Astrocyte of the cerebellum (primary cell): ENCODE results near the gene FAM163B.

ENCODE experiments used
- DNase-seq: peaks from one replicate; pipeline ENCODE4 v3.0.0-alpha.2; 2011; ENCODE audit warnings: low read depth
- H3K4me3 ChIP-seq: 2 replicates; pipeline ENCODE4 v1.5.1; 2011; ENCODE audit warnings: mild to moderate bottlenecking, low read depth, low read length, moderate library complexity
- in situ Hi-C: cut with HindIII; loops from 2 replicates; pipeline ENCODE4 v1.10.0; 2017; ENCODE audit warnings: low sequenced_read_pairs
- TF ChIP-seq, protein P1 (sequence below): IDR thresholded peaks from 2 replicates; pipeline ENCODE4 v1.5.1; 2012; ENCODE audit warnings: low read length, low read depth, moderate library complexity, mild to moderate bottlenecking; ENCODE audit errors: missing control alignments

FAM163B gene

DNA sequence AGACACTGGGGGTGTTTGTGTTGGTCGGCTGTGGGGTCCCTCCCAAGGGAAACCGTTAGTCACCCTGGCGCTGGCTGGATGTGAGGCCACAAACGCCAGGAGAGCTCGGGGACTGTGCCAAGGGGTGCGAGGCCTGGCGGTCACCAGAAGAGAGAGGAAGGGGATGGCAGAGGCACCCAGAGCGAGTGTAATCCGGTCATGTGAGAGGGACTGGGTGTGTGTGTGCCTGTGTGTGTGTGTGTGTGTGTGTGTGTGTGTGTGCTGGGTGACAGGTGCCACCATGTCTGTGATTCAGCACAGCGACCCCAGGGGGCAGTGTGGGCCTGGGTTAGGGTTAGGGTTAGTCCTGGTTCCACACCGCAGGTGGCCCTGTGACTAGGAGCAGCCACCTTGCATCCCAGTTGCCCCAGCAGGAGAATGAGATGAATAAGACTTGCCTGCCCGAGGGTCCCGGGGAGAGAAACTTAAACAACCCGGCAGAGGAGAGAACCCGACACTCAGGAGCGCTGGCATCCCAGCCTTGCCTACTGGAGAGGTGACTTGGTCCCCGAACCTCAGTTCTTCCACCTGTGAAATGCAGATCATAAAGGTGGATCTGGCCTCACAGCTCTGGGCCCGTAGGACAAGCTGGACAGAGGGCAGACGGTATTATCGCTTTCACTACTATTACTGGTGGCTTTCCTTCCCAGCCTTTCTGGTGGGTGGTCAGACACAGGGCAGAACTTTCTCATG is 76.1 kb downstream of the FAM163B start:
- no peak for DNase-seq
- in situ Hi-C loops: no loop called here
- H3K4me3 ChIP-seq: no peak overlapping the region
- TF ChIP-seq, protein P1, sequence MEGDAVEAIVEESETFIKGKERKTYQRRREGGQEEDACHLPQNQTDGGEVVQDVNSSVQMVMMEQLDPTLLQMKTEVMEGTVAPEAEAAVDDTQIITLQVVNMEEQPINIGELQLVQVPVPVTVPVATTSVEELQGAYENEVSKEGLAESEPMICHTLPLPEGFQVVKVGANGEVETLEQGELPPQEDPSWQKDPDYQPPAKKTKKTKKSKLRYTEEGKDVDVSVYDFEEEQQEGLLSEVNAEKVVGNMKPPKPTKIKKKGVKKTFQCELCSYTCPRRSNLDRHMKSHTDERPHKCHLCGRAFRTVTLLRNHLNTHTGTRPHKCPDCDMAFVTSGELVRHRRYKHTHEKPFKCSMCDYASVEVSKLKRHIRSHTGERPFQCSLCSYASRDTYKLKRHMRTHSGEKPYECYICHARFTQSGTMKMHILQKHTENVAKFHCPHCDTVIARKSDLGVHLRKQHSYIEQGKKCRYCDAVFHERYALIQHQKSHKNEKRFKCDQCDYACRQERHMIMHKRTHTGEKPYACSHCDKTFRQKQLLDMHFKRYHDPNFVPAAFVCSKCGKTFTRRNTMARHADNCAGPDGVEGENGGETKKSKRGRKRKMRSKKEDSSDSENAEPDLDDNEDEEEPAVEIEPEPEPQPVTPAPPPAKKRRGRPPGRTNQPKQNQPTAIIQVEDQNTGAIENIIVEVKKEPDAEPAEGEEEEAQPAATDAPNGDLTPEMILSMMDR: peak; percentile 45

- H3K4me3 ChIP-seq: no peak overlapping the region
- TF ChIP-seq, protein P1: no peak
- no peak for DNase-seq
- in situ Hi-C loops: no loop called here
Observed at GRCh38 chr9:133531293-133531692, 77.9 kb downstream of the FAM163B start.

GRCh38 chr9:133529874-133530273 is 79.3 kb downstream of the FAM163B start:
- TF ChIP-seq, protein P1: no peak
- in situ Hi-C loops: no loop called here
- no peak overlapping the region for H3K4me3 ChIP-seq
- no peak for DNase-seq

DNA sequence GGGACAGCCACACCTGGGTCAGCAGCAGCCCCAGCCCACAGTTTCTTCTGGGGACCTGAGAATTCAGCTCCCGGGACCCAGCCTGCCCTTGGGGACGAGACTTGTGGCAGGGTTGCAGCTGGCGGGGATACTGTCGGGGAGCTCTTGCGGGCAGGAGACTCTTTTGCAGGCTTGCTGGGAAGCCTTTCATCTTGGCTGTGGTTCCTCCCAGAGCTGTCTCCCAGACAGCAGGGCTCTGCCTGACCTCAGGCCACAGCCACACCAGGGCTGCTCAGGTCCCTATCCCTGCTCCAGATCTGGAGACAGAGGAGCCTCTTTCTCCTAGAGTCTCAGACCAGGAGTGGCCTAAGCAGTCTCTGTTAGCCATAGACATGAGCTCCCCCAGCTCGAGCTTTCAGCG is 79.7 kb downstream of the FAM163B start:
- in situ Hi-C loops: no loop called here
- DNase-seq: no peak
- TF ChIP-seq, protein P1: no peak
- H3K4me3 ChIP-seq: no peak overlapping the region

- in situ Hi-C loops: no loop called here
- TF ChIP-seq, protein P1: no peak
- no peak for DNase-seq
- H3K4me3 ChIP-seq: no peak overlapping the region
Observed at GRCh38 chr9:133528876-133529241, 80.3 kb downstream of the FAM163B start.

- H3K4me3 ChIP-seq: no peak overlapping the region
- in situ Hi-C loops: no loop called here
- TF ChIP-seq, protein P1: no peak
- DNase-seq: no peak
Observed at GRCh38 chr9:133528001-133528875, 81.0 kb downstream of the FAM163B start.
